ENCODE results near the gene MRPS2.
"Not testable (repeated sequence)": the region's sequence is repeated elsewhere in the genome, so short reads cannot be mapped to it uniquely, and the experiment has no call there.

Gene MRPS2

GRCh38 chr9:135514342-135515082 is 14.0 kb downstream of the MRPS2 start:
- DNase-seq (ENCODE audit: low read depth in 2 of 2), result no peak

DNA sequence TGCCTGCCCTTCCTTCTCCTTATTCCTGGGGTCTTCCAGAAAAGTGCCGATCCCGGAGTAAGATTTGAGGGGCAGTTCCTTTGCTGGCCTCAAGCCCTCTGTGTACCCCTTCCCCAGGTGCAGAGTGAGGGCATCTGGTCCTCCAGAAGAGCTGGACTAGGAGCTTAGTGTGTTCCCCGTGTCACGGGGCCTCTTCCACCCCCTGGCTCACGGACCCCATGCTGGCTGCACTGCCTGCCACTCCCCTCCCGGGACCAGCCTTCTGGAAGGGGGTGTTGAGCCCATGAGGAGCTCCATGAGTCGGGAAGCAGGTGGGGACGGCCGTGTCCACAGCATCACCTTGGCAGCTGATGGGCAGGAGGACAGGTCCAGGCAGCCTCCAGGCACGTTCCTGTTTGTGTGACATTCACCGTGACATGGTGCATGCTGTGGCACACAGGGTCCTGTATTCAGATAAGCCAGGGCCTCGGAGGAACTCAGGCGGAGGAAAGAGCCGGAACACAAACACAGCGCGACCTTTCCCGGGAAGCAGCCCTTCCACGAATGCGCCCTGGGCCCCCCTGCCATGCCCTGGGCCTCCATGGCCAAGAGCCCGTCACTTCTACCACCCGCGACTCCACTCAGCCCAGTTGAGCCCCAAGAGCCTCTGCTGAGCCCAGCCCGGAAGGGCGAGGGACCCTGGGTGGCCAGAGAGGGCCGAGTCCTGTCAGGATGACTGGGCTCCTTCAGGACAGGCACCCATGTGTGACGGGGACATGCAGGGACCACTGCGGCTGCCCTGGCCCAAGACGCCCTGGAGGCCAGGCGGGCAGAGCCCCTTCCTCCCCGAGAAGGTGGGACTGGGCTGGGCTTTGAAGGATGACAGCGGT is 14.8 kb downstream of the MRPS2 start:
- DNase-seq (ENCODE audit: low read depth in 2 of 2), result no peak

GRCh38 chr9:135516132-135516860 is 15.8 kb downstream of the MRPS2 start:
- no peak for DNase-seq (ENCODE audit: low read depth in 2 of 2)

DNA sequence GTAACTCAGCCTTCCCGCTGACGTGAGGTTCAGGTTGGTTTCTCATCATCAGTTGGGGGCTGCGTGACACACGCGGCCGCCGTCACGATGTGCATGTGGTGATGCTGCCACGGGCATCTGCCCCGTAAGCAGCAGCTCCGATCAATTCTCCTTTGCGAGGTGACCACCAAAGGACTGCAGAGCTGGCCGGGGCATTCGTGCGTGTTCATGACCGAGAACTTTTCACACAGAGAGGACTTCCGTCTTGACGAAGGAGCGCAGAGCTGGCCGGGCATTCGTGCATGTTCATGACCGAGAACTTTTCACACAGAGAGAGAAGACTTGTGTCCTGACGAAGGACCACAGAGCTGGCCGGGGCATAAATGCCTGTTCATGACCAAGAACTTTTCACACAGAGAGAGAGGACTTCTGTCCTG is 16.9 kb downstream of the MRPS2 start:
- no peak for DNase-seq (ENCODE audit: low read depth in 2 of 2)

DNA sequence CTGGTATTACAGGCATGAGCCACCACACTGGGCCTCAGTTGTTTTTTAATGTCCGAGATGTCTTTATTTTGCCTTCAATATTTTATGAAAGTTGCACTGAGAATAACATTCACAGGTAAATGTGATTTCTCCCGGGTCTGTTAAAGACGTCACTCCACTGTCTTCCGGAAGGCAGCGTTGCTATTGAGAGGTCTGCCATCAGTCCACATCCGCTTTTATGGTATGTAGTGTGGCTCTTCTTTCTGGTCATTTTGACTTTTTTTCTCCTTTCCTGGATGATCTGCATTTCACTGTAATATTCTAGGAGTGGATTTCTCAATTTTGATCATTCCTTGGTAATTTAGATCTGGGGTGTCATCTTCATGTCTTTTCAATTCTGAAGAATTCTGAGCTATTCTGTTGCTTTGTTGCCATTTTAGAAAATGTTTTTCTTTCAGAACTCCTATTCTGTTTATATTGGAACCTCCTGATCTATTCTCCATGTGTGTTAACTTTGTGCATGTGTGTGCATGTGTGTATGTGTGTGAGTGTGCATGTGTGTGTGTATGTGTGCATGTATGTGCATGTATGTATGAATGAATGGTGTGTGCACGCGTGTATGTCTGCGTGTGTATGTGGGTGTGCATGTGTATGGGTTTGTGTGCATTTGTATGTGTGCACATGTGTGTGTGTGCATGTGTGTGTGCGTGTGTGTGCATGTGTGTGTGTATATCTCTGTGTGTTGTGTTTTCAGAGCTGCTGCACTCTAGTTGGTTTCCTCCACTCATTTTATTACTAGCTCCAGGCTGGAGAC is 18.9 kb downstream of the MRPS2 start:
- DNase-seq (ENCODE audit: low read depth in 2 of 2), result no peak

GRCh38 chr9:135520916-135521607 is 20.6 kb downstream of the MRPS2 start, which contains the start of gene LCN1:
Gene LCN1, plus strand, starts transcription at chr9:135521440. Its CDS starts 58 bp downstream, at chr9:135521498.
- DNase-seq (ENCODE audit: low read depth in 2 of 2), result no peak

DNA sequence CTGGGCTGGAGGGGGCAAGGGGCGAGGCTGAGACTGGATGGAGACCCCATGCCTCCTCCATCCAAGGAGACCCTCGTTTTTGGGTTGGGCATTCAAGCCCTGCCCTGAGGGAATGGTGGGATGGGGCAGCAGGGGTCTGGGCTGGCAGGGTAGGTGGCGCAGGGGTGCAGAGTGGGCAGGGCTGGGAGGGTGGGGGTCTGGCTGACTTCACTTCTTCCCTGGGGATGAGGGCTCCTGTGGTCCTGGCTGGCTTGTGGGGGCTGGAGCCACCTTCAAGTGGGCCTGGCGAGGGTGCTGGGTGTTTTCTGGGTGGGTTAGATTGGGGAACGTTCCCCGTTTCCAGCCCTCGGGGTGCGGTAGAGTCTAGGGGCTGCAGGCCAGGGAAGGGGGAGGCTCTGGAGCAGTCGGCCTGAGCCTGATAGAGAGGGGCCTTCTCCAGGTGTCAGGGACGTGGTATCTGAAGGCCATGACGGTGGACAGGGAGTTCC is 21.2 kb downstream of the MRPS2 start:
- DNase-seq (ENCODE audit: low read depth in 2 of 2), result no peak

DNA sequence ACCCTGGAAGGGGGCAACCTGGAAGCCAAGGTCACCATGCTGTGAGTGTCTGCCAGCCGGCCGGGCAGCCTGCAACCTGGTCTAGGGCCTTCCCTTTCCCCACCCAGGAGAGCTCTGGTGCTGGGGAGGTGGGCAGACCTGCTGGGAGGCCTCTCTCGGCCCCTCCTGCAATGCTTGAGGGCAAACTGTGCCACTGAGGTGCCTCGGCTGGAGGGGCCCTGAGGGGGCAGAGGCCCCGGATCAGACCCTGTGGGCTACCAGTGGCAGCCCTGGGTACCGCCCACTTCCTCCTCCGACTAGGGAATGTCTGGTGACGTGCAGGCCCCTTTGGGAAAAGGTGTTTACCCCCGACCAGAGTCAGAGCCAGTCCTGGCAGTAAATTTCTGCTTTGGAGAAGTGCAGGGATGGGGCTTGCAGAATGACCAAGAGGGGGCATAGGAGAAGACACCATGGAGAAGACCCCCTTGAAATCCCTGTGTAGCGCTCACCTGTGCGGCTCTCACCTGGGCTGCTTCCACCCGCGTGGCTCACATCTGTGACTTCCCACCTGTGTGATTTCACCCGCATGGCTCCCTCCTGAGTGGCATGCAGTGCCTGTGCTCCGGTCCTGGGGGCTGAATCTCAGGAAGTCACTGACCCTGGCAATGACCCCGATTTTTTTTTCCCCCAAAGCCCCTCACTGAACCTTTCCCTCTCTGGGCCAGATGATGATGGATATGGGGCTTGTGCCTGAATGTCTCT is 21.8 kb downstream of the MRPS2 start:
- no peak for DNase-seq (ENCODE audit: low read depth in 2 of 2)

- no peak for DNase-seq (ENCODE audit: low read depth in 2 of 2)
These were observed 22.4 kb downstream of the MRPS2 start for GRCh38 chr9:135522931-135523330.

DNA sequence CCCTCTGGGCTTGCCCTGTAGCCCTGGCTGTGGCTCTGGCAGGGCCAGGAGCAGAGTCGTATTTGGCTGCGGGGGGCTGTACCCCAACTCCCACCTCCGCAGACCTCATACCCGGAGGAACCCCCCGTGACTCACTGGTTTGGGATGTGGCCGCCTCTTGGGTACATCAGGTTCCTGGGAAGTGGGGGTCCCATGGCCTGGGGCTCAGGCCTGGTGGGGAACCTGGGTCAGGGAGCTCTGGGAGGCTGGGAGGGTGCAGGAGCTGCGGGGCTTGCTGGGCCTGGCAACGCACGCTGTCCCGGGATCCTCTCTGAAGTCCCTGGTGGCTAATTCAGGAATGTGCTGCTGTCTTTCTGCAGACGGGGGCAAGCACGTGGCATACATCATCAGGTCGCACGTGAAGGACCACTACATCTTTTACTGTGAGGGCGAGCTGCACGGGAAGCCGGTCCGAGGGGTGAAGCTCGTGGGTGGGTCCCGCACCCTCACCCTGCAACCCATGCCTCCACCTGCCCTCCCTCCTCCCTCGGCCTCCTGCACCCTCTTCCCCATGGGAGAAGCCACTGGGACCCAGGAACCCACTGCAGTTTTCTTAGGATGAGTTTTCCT is 23.1 kb downstream of the MRPS2 start:
- no peak for DNase-seq (ENCODE audit: low read depth in 2 of 2)

DNA sequence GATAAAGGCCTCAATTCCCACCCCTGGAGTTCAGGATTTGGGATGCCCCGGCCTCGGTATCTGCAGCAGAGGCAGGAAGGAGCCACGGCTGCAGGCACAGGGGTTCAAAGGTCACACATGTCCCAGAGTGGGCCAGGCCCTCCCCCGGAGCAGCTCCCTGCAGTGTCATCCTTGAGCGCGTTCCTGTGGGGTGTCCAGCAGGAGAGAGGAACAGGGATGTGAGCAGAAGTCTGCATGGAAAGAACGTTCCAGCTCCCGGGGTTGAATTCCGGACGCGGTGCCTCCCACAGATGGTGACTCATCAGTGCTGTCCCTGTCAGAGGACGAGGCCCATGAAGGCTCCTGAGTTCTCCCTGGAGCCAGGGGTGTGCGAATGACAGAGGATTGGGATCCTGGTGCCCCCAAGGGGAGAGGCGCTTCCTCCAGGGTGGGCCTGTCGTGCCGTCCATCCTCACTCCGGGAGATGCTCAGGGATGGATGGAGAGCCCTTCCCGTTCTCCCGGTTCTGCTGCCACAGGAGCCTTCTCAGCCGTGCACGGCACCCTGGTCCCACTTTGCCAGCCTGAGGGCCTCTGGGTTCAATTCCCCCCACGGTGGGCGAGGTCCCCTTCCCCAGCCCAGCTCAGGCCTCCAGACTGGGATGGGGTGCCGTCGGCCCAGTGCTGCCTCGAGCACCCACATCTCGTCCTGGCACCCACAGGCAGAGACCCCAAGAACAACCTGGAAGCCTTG is 23.8 kb downstream of the MRPS2 start:
- DNase-seq (ENCODE audit: low read depth in 2 of 2), result no peak

DNA sequence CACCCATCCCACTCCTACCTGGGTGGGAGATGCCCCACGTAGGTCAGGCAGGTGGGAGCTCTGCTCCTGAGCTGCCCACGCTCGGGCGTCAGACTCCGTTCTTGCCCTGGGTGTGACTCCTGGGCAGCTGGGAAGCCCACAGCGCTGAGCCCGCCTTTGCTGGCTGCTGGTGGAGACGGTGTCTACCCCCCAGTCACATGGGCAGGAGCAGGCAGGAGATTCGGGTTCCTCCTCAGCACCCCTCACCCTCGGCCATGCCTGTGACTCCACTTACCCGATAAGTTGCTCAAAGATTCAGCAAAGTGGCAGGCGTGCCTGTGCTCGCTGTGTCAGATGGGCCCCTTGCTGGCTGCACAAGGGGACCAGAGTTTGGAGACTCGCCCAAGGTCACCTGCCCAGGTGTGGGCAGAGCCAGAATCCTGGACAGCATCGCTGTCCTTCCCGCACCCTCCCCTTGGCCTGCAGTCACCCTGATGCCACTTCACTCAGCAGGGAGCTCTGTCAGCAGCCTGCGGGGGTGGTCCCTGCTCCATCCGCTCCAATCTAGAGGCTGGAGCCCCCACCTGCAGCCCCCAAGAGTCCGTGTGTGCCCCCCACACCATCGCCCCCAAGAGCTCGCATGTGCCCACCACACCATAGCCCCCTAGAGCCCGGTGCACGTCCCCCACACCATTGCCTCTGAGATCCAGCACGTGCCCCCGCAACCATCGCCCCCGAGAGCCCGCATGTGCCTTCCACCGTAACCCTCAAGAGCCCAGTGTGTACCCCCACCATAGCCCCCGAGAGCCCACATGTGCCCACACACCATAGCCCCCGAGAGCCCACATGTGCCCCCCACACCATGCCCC is 25.0 kb downstream of the MRPS2 start:
- DNase-seq (ENCODE audit: low read depth in 2 of 2), result no peak

- no peak for DNase-seq (ENCODE audit: low read depth in 2 of 2)
These were observed 25.7 kb downstream of the MRPS2 start for GRCh38 chr9:135526089-135526729.

DNA sequence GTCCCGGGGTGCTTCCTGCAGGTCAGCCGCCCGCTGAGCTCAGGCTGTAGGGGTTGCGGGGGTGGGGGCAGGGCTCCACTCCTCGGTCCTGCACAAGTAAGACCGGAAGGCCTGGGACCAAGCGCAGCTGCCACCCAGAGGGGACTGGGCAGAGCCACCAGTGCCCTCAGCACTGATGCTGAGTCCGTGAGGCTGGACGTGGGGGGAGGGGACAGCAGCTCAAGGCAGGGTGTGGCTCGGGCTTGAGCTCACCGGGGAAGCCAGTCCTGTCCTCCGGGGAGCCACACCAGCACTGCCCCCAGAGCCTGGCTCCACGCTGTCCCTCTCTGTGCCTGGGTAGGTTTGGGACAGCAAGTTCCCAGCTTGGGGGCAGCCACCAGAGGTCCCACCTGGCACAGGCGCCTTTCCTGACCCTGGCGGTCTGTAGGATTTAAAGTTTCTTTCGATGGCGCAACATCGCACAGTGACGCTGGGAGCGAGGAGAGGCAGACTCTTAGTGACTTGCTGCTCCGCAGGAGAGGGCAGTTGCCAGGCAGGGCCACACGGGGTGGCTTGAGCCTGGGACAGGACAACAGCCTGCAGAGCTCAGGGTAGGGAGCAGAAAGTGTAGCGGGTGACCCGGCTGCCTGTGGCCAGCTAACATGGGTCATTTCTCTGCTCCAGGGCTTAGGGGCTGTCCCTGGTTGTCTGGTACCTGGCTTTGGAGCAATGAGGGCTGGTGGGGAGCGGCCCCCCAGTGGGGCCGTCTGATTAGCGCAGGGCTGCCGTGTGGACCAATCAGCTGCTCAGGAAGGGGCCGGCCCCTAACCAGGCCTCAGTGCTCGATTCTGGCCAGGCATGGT is 26.5 kb downstream of the MRPS2 start:
- DNase-seq (ENCODE audit: low read depth in 2 of 2), result no peak

GRCh38 chr9:135528842-135529435 is 28.5 kb downstream of the MRPS2 start:
- DNase-seq (ENCODE audit: low read depth in 2 of 2), result not testable (repeated sequence)

DNA sequence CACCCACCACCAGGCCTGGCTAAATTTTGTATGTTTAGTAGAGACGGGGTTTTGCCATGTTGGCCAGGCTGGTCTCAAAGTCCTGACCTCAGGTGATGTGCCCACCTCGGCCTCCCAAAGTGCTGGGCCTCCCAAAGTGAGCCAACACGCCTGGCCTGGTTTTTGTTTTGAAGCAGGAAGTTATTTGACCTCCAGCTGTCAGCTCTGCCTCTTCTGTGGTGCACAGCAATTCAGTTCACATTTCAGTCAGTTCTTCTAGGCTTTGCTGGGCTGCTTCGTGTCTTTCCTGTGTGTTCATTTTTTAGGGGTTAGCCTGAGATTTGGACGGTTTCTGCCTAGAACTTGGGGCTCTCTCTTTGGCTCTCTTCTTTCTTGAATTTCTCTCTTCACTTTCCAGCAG is 29.7 kb downstream of the MRPS2 start:
- no peak for DNase-seq (ENCODE audit: low read depth in 2 of 2)

Data from fibroblast of skin of left biceps (primary cell).